HepG2 (cell line): ENCODE results near the gene BIRC3. TPM values are rescaled to one million over a fixed set of nuclear protein-coding genes. Genes with fewer than 3 reads are reported as not detected.

Experiments
- AGO1 ChIP-seq: fragments of 200-400 bp; formaldehyde crosslinking; IDR thresholded peaks from 2 replicates; pipeline ENCODE4 v1.6.1; 2017; ENCODE audit warnings: mild to moderate bottlenecking, low read depth, low read length, moderate library complexity; ENCODE audit not compliant: poor library complexity, severe bottlenecking
- ASH2L ChIP-seq: fragments of 300-600, 200-600 bp; sonication (generic); IDR thresholded peaks from 2 replicates; pipeline ENCODE4 v1.7.0; 2017; ENCODE audit warnings: low read depth, mild to moderate bottlenecking, moderate library complexity, mixed read lengths, low read length; ENCODE audit not compliant: insufficient read length
- BHLHE40 ChIP-seq: IDR thresholded peaks from 2 replicates; pipeline ENCODE4 v1.6.1; 2011; ENCODE audit warnings: low read length, improper control_type of control experiment
- BRF2 ChIP-seq: sonication (generic); formaldehyde crosslinking; IDR thresholded peaks from 2 replicates; pipeline ENCODE4 v1.8.1; 2022; ENCODE audit warnings: mild to moderate bottlenecking, missing genetic modification reagents
- ETV6 ChIP-seq: sonication (generic); formaldehyde crosslinking; conservative IDR thresholded peaks from 2 replicates; pipeline ENCODE4 v1.4.0; 2020; ENCODE audit warnings: missing genetic modification reagents
- FOXA3 ChIP-seq: IDR thresholded peaks from 2 replicates; pipeline ENCODE4 v1.6.1; 2016; ENCODE audit warnings: missing genetic modification reagents, missing compliant biosample characterization
- FOXC1 ChIP-seq: sonication (generic); formaldehyde crosslinking; IDR thresholded peaks from 2 replicates; pipeline ENCODE4 v1.8.0; 2022; ENCODE audit warnings: mild to moderate bottlenecking, missing genetic modification reagents, borderline replicate concordance
- FUBP1 ChIP-seq: sonication (generic); formaldehyde crosslinking; IDR thresholded peaks from 2 replicates; pipeline ENCODE4 v1.5.1; 2020; ENCODE audit warnings: missing genetic modification reagents, mild to moderate bottlenecking, borderline replicate concordance
- IKZF1 ChIP-seq: fragments of 450-650 bp; IDR thresholded peaks from 2 replicates; pipeline ENCODE4 v1.7.1; 2016
- KDM2A ChIP-seq: sonication (generic); formaldehyde crosslinking; IDR thresholded peaks from 2 replicates; pipeline ENCODE4 v1.4.0; 2020; ENCODE audit warnings: low read depth, missing genetic modification reagents, borderline replicate concordance
- KLF12 ChIP-seq: sonication (generic); formaldehyde crosslinking; IDR thresholded peaks from 2 replicates; pipeline ENCODE4 v1.4.0; 2020; ENCODE audit warnings: missing genetic modification reagents, borderline replicate concordance
- KLF6 ChIP-seq: IDR thresholded peaks from 2 replicates; pipeline ENCODE4 v1.8.0; 2016; ENCODE audit warnings: missing biosample characterization, missing genetic modification reagents
- PHF8 ChIP-seq: sonication (generic); formaldehyde crosslinking; IDR thresholded peaks from 2 replicates; pipeline ENCODE4 v1.5.0; 2020; ENCODE audit warnings: missing genetic modification reagents
- PTBP1 ChIP-seq: fragments of 200-400 bp; formaldehyde crosslinking; IDR thresholded peaks from 2 replicates; pipeline ENCODE4 v1.6.1; 2018; ENCODE audit warnings: low read length, low read depth; ENCODE audit not compliant: poor library complexity, severe bottlenecking
- STAT5B ChIP-seq: sonication (generic); formaldehyde crosslinking; IDR thresholded peaks from 2 replicates; pipeline ENCODE4 v1.4.0; 2020; ENCODE audit warnings: missing genetic modification reagents
- ZC3H4 ChIP-seq: sonication (generic); formaldehyde crosslinking; IDR thresholded peaks from 2 replicates; pipeline ENCODE4 v1.4.0; 2020; ENCODE audit warnings: missing genetic modification reagents, borderline replicate concordance
- ZMYM2 ChIP-seq: sonication (generic); formaldehyde crosslinking; IDR thresholded peaks from 2 replicates; pipeline ENCODE4 v1.8.0; 2022; ENCODE audit warnings: mild to moderate bottlenecking, missing genetic modification reagents
- ZNF441 ChIP-seq: sonication (generic); formaldehyde crosslinking; IDR thresholded peaks from 2 replicates; pipeline ENCODE4 v1.7.0; 2021; ENCODE audit warnings: missing genetic modification reagents, borderline replicate concordance
- ZNF503 ChIP-seq: sonication (generic); formaldehyde crosslinking; IDR thresholded peaks from 2 replicates; pipeline ENCODE4 v1.4.0; 2020; ENCODE audit warnings: missing genetic modification reagents
- ZNF670 ChIP-seq: sonication (generic); formaldehyde crosslinking; IDR thresholded peaks from 2 replicates; pipeline ENCODE4 v1.8.0; 2022; ENCODE audit warnings: mild to moderate bottlenecking, missing genetic modification reagents, borderline replicate concordance
- ZNF672 ChIP-seq: sonication (generic); formaldehyde crosslinking; IDR thresholded peaks from 2 replicates; pipeline ENCODE4 v1.8.1; 2022; ENCODE audit warnings: missing genetic modification reagents
- ZSCAN9 ChIP-seq: IDR thresholded peaks from 2 replicates; pipeline ENCODE4 v1.6.1; 2016; ENCODE audit warnings: borderline replicate concordance
- polyA plus RNA-seq, 8 experiments: library from polyadenylated mRNA; depleted of rRNA in 3 of 8; stranded (reverse) in 7 of 8; unstranded in 1 of 8; fragments of >200 nt; fragmentation: Illumina TruSeq in 4 of 8; extraction: Trizol in 4 of 8; gene quantifications; 2 replicates each; pipeline versions ENCODE4 v1.2.1 to v1.2.3, GENCODE V29; 2011 to 2016; ENCODE audit warnings: low read depth in 4 of 8, missing spikeins in 1 of 8, mixed read lengths in 1 of 8; ENCODE audit not compliant: insufficient read depth in 1 of 8
- total RNA-seq, 5 experiments: library from RNA; depleted of rRNA; stranded (reverse); fragments of >200 nt; fragmentation: Illumina TruSeq; extraction: Trizol; gene quantifications; 2 replicates each; pipeline ENCODE4 v1.2.3, GENCODE V29; 2016; ENCODE audit warnings: low read depth in 1 of 5
- TF ChIP-seq, protein P1 (sequence below): sonication (generic); formaldehyde crosslinking; IDR thresholded peaks from 2 replicates; pipeline ENCODE4 v1.4.0; 2020; ENCODE audit warnings: mild to moderate bottlenecking, low read depth, missing genetic modification reagents
- TF ChIP-seq, protein P2 (sequence below): sonication (generic); formaldehyde crosslinking; IDR thresholded peaks from 2 replicates; pipeline ENCODE4 v1.5.0; 2020; ENCODE audit warnings: mild to moderate bottlenecking, low read depth, missing genetic modification reagents, borderline replicate concordance

The BIRC3 gene
- total and polyA plus RNA-seq, 2 of the 13 experiments (the other 11 are each of a cell fraction or from before 2014, with no cell fraction given) = 0.41 to 4.2 TPM

- TF ChIP-seq FUBP1 (CRISPR knock-in tag) = no peak; the same call in 1 of the 2 replicates
- peak; percentile 89 for TF ChIP-seq BRF2 (CRISPR knock-in tag)
- TF ChIP-seq ZC3H4 (CRISPR knock-in tag) = 0 out of 2 replicates have a peak, but pooled peaks have one; percentile 1
- no peak for TF ChIP-seq IKZF1
- TF ChIP-seq KLF12 (CRISPR knock-in tag) = peak; percentile 55; the same call in 1 of the 2 replicates
- TF ChIP-seq FOXC1 = peak; percentile 44; the same call in 1 of the 2 replicates
- no peak for TF ChIP-seq ZNF672
- 0 out of 2 replicates have a peak, but pooled peaks have one; percentile 15 for TF ChIP-seq BHLHE40
- peak; percentile 90 for TF ChIP-seq ASH2L
- TF ChIP-seq, protein P1, sequence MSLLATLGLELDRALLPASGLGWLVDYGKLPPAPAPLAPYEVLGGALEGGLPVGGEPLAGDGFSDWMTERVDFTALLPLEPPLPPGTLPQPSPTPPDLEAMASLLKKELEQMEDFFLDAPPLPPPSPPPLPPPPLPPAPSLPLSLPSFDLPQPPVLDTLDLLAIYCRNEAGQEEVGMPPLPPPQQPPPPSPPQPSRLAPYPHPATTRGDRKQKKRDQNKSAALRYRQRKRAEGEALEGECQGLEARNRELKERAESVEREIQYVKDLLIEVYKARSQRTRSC = no peak
- TF ChIP-seq FOXA3 (CRISPR knock-in tag) = peak; percentile 51
- peak; percentile 96 for TF ChIP-seq KDM2A (CRISPR knock-in tag)
- no peak for TF ChIP-seq STAT5B (CRISPR knock-in tag)
- TF ChIP-seq ETV6 = 0 out of 2 replicates have a peak, but pooled peaks have one; percentile 38
- TF ChIP-seq, protein P2, sequence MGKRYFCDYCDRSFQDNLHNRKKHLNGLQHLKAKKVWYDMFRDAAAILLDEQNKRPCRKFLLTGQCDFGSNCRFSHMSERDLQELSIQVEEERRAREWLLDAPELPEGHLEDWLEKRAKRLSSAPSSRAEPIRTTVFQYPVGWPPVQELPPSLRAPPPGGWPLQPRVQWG (CRISPR knock-in tag) = 0 out of 2 replicates have a peak, but pooled peaks have one; percentile 28
- TF ChIP-seq ZNF670 = peak; percentile 75
- peak; percentile 58 for TF ChIP-seq PTBP1
- peak; percentile 91; the same call in 1 of the 2 replicates for TF ChIP-seq ZNF441 (CRISPR knock-in tag)
- TF ChIP-seq PHF8 (CRISPR knock-in tag) = peak; percentile 97
- peak; percentile 43; the same call in 1 of the 2 replicates for TF ChIP-seq ZNF503
- peak; percentile 91 for TF ChIP-seq ZMYM2 (CRISPR knock-in tag)
- 0 out of 2 replicates have a peak, but pooled peaks have one; percentile 51 for TF ChIP-seq ZSCAN9 (CRISPR knock-in tag)
- TF ChIP-seq AGO1 = no peak
- TF ChIP-seq KLF6 = no peak
Measured at GRCh38 chr11:102346748-102347461, 29.6 kb downstream of the BIRC3 start, which contains the start of gene BIRC2 (continued).
